Peyer's patch (tissue), 4 donors: ENCODE results near the gene UBXN6.

Source experiments
- CTCF ChIP-seq, 6 experiments: fragments of 450-650 bp in 4 of 6; fragments of 200-600 bp in 2 of 6; sonication (generic) in 1 of 6; IDR thresholded peaks; one replicate each; pipeline ENCODE4 v1.5.1; 2017 to 2019; ENCODE audit warnings: antibody characterized with exemption in 6 of 6, mild to moderate bottlenecking in 3 of 6, moderate library complexity in 1 of 6
- POLR2A ChIP-seq, 2 donors: fragments of 450-650 bp; IDR thresholded peaks; one replicate each; pipeline ENCODE4 v1.5.1; 2017; ENCODE audit warnings: antibody characterized with exemption in 2 of 2, mild to moderate bottlenecking in 2 of 2, moderate library complexity in 2 of 2

DNA sequence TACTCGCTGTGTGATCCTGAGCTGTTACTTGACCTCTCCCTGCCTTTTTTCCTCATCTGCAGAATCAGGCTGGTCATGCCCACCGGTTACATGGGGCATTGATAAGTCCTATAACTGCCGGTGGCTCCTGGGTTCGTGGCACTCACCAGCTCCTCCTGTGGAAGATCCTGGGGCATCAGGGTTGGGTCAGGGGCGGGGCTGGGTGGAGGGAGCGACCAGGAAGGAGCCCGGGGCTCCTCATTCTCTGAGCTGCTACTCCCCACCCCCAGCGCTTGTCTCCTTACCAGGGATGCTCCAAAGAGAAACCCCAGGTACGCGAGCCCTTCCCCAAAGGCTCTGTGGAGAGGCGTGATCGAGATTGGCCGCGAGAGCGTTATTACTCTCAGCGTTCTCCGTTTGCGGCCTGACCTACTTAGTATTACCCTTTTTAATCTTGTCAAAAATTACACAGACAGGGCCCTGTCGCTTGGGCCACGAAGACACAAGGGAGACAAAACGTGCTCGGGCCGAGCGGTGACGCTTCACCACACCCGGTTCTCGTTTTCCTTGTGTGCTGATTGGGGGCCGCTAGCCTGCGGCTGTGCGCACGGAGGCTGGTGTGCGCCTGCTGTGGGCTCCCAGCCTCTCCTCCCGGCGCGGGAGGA, 25.2 kb upstream of the UBXN6 start:
- TF ChIP-seq CTCF (IDR thresholded peaks at IDR 0.05) (no peak), POLR2A (IDR thresholded peaks at IDR 0.05) (no peak)
